ENCODE results near the gene FBXO36. TPM values are rescaled to one million over a fixed set of nuclear protein-coding genes. Genes with fewer than 3 reads are reported as not detected.

Gene FBXO36
- total and polyA plus RNA-seq, 2 of the 13 experiments (the other 11 are each of a cell fraction or from before 2014, with no cell fraction given) = 2.8 TPM

DNA sequence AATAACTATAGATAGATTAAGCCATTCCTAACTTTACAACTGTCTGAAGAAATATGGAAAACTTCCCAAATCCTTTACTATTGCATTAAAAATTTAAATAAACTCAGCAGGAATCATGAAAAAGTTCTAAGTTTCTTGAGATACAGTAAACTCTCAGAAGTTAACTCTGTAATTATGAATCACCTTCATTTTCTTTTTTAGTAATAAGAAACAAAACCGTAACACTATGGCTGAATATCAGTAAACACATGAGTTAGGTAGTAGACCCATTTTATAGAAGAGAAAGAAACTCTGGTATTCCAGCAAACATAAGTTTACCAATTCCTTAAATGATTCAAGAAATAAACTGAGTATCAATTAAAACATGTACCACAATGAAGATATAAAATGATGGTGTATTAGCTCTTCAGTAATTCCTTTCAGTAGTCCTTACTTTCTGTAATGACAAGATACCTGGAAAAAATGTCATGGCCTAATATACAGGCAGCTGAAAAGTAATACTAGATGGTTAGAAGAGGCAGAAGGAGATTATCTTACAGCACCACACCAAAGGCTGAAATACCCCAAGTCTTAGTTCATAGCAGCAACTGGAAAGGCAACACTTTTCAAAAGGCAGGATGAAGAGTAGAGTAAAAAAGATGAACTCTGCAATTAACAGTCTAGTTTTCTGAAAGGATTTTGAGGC, 12.0 kb upstream of the FBXO36 start:
- 99% methylated on average over 1 of the region's 1 CpG for WGBS (ENCODE audit: low lambda C conversion rate)
- Histone ChIP-seq H3K9me3 (ENCODE audit: low read length) (no peaks in the 10 kb centered on the region), H2AFZ (ENCODE audit: low read length) (no peak overlapping the region), H3K9ac (ENCODE audit: insufficient read depth, low read depth, low read length) (no peak overlapping the region), H3K79me2 (ENCODE audit: insufficient read depth, low read length) (peaks cover 90% of the 10 kb centered on the region), H3K27ac (ENCODE audit: extremely low read length, insufficient read depth, low read length) (no peak overlapping the region), H3K36me3 (replicated peaks in 1 of 2; ENCODE audit: control insufficient read depth in 1 of 2, insufficient read depth in 2 of 2, low read length in 2 of 2) (peaks cover 9 to 27% of the 10 kb centered on the region in 2 experiments), H3K4me3 (replicated peaks in 1 of 3; ENCODE audit: insufficient read depth in 1 of 3, low read depth in 2 of 3, low read length in 3 of 3) (no peak overlapping the region), H4K20me1 (ENCODE audit: insufficient read depth, low read length) (peaks cover 52% of the 10 kb centered on the region), H3K4me2 (ENCODE audit: low read depth, low read length) (no peak overlapping the region), H3K4me1 (ENCODE audit: insufficient read depth, low read length) (peaks cover 43% of the 10 kb centered on the region), H3K27me3 (ENCODE audit: control insufficient read depth in 1 of 2, insufficient read depth in 2 of 2, low read length in 2 of 2) (no peaks in the 10 kb centered on the region)
- DNase-seq (ENCODE audit: low spot score) (no peak), ATAC-seq (peak; percentile 15; the same call in 2 of the 3 replicates), FAIRE-seq (no peak)
- TF ChIP-seq SNAPC5 (CRISPR knock-in tag; IDR thresholded peaks at IDR 0.05; ENCODE audit: borderline replicate concordance) = 0 out of 2 replicates have a peak, but pooled peaks have one; percentile 64
- TF ChIP-seq, protein P1, sequence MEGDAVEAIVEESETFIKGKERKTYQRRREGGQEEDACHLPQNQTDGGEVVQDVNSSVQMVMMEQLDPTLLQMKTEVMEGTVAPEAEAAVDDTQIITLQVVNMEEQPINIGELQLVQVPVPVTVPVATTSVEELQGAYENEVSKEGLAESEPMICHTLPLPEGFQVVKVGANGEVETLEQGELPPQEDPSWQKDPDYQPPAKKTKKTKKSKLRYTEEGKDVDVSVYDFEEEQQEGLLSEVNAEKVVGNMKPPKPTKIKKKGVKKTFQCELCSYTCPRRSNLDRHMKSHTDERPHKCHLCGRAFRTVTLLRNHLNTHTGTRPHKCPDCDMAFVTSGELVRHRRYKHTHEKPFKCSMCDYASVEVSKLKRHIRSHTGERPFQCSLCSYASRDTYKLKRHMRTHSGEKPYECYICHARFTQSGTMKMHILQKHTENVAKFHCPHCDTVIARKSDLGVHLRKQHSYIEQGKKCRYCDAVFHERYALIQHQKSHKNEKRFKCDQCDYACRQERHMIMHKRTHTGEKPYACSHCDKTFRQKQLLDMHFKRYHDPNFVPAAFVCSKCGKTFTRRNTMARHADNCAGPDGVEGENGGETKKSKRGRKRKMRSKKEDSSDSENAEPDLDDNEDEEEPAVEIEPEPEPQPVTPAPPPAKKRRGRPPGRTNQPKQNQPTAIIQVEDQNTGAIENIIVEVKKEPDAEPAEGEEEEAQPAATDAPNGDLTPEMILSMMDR (CRISPR knock-in tag; IDR thresholded peaks at IDR 0.05) = no peak
- intact Hi-C loops (cut with micrococcal nuclease; ENCODE audit: unreplicated experiment) (no loop called here), in situ Hi-C loops (cut with HindIII; ENCODE audit: extremely low pct_ligation_motif_present, low pct_unique_long_range_greater_than_20kb) (no loop called here)
- BruUV-seq (replicated peaks) = no TSS peak
- ChIA-PET POLR2A (interaction anchor here (2.6 kb wide), 1 partner anchor 11 kb away, joined by 20 read pairs; the partner anchor contains the start of genes FBXO36 and TRIP12), CTCF (ENCODE audit: low intra/inter-chr PET ratio, low total read pairs) (no interaction called here)

DNA sequence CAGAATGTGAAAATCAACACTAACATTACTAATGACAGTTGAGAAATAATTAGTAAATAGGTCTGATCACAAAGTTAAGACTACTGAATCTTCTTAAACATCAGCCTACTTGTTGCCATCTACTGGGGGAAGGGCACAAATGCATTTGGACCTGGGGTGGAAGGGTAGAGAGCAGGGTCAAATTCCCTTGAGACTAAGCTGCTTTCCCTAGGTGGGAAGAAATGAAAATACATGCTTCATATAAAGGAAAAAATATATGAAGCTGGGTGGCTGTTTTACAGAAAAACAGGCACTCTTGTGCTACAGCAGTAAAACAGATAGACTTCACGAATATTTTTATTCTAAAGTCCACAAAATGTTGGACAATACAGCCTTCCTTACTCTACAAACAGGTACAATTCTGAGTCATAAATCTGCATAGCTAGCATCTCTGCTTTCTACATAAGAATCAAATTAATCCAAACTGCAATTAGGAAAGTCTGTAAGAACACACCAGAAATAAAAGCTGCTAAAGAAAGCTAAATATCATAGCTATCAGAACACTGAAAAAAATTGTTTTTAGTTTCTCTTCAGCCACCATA, 11.4 kb upstream of the FBXO36 start:
- ATAC-seq (peak; percentile 87), DNase-seq (ENCODE audit: low spot score) (peak; percentile 35), FAIRE-seq (peak; percentile 51)
- peak overlapping the region; percentile 4 for H3K27ac ChIP-seq (ENCODE audit: extremely low read length, insufficient read depth, low read length)
- ChIA-PET CTCF (ENCODE audit: low intra/inter-chr PET ratio, low total read pairs) (no interaction called here), POLR2A (interaction anchor here (2.6 kb wide), 1 partner anchor 10 kb away, joined by 20 read pairs; the partner anchor contains the start of genes FBXO36 and TRIP12)
- in situ Hi-C loops (cut with HindIII; ENCODE audit: extremely low pct_ligation_motif_present, low pct_unique_long_range_greater_than_20kb) = no loop called here
- no peak overlapping the region for H3K4me3 ChIP-seq (replicated peaks in 1 of 3; ENCODE audit: insufficient read depth in 1 of 3, low read depth in 2 of 3, low read length in 3 of 3)
- no TSS peak for BruUV-seq (replicated peaks)
- H3K9me3 ChIP-seq (ENCODE audit: low read length) = no peaks in the 10 kb centered on the region
- intact Hi-C loops (cut with micrococcal nuclease; ENCODE audit: unreplicated experiment) = no loop called here
- peaks cover 9 to 22% of the 10 kb centered on the region in 2 experiments for H3K36me3 ChIP-seq (replicated peaks in 1 of 2; ENCODE audit: control insufficient read depth in 1 of 2, insufficient read depth in 2 of 2, low read length in 2 of 2)
- no peak overlapping the region for H2AFZ ChIP-seq (ENCODE audit: low read length)
- no peak overlapping the region for H3K4me2 ChIP-seq (ENCODE audit: low read depth, low read length)
- H3K27me3 ChIP-seq (ENCODE audit: control insufficient read depth in 1 of 2, insufficient read depth in 2 of 2, low read length in 2 of 2) = no peaks in the 10 kb centered on the region
- H3K4me1 ChIP-seq (ENCODE audit: insufficient read depth, low read length) = peaks cover 49% of the 10 kb centered on the region
- peaks cover 50% of the 10 kb centered on the region for H4K20me1 ChIP-seq (ENCODE audit: insufficient read depth, low read length)
- H3K79me2 ChIP-seq (ENCODE audit: insufficient read depth, low read length) = peaks cover 90% of the 10 kb centered on the region
- WGBS (ENCODE audit: low lambda C conversion rate) = 50% methylated on average over 1 of the region's 1 CpG
- H3K9ac ChIP-seq (ENCODE audit: insufficient read depth, low read depth, low read length) = no peak overlapping the region
- TF ChIP-seq ZNF558 (CRISPR knock-in tag; IDR thresholded peaks at IDR 0.05; ENCODE audit: borderline replicate concordance) (no peak), NCOR1 (IDR thresholded peaks at IDR 0.05; ENCODE audit: borderline replicate concordance, low read length) (0 out of 2 replicates have a peak, but pooled peaks have one; percentile 22), HNF4G (IDR thresholded peaks at IDR 0.05; ENCODE audit: borderline replicate concordance, low read depth, low read length) (peak; percentile 58; the same call in 1 of the 2 replicates), HNF4G (CRISPR knock-in tag; IDR thresholded peaks at IDR 0.05; ENCODE audit: borderline replicate concordance, low read depth) (no peak), GABPA (IDR thresholded peaks at IDR 0.05; ENCODE audit: low read depth, low read length) (no peak), GABPA (CRISPR knock-in tag; IDR thresholded peaks at IDR 0.05; ENCODE audit: low read depth) (peak; percentile 7; the same call in 1 of the 2 replicates), PCBP2 (optimal IDR thresholded peaks at IDR 0.05; ENCODE audit: low read depth, low read length, poor library complexity, severe bottlenecking) (no peak), SMC3 (IDR thresholded peaks at IDR 0.05; ENCODE audit: low read length) (0 out of 2 replicates have a peak, but pooled peaks have one; percentile 6), CREB1 (IDR thresholded peaks at IDR 0.05) (no peak), CREB1 (CRISPR knock-in tag; IDR thresholded peaks at IDR 0.05) (0 out of 2 replicates have a peak, but pooled peaks have one; percentile 15)
- TF ChIP-seq, protein P1 (CRISPR knock-in tag; IDR thresholded peaks at IDR 0.05) = peak; percentile 67

Data from HepG2 (cell line).